OCI-LY3 (cell line): ENCODE measurements around the gene CACNA1C.

Experiments
- H2AFZ ChIP-seq: fragments of 200-600, 300-600 bp; shearing (Covaris generic); 2 replicates; pipeline ENCODE4 v1.6.0; 2014; ENCODE audit warnings: antibody characterized with exemption, low read depth, low read length
- H3K27ac ChIP-seq: fragments of 200-600, 300-600 bp; sonication (generic); 2 replicates; pipeline ENCODE4 v1.5.1; 2014; ENCODE audit warnings: mild to moderate bottlenecking, low read length, moderate library complexity, mixed read lengths
- H3K27me3 ChIP-seq: fragments of 200-600, 300-600 bp; sonication (generic); 2 replicates; pipeline ENCODE4 v1.6.1; 2014; ENCODE audit warnings: low read depth, low read length, mixed read lengths
- H3K36me3 ChIP-seq: fragments of 200-600, 300-600 bp; sonication (generic); replicated peaks from 2 replicates; pipeline ENCODE3; 2014; ENCODE audit warnings: low read depth, low read length, mixed read lengths
- H3K4me1 ChIP-seq: fragments of 300-600, 200-600 bp; sonication (generic); 2 replicates; pipeline ENCODE4 v1.6.1; 2014; ENCODE audit warnings: low read length, mixed read lengths
- H3K4me2 ChIP-seq: fragments of 200-600, 300-600 bp; sonication (generic); 2 replicates; pipeline ENCODE4 v1.6.1; 2014; ENCODE audit warnings: low read length, mixed read lengths
- H3K4me3 ChIP-seq: fragments of 300-600, 200-600 bp; sonication (generic); 2 replicates; pipeline ENCODE4 v1.5.1; 2014; ENCODE audit warnings: antibody characterized with exemption, mild to moderate bottlenecking, low read length, moderate library complexity
- H3K79me2 ChIP-seq: fragments of 300-600, 200-600 bp; shearing (Covaris generic); 2 replicates; pipeline ENCODE4 v1.6.1; 2014; ENCODE audit warnings: mild to moderate bottlenecking, low read length, mixed read lengths
- H3K9ac ChIP-seq: fragments of 300-600, 200-600 bp; shearing (Covaris generic); 2 replicates; pipeline ENCODE4 v1.6.0; 2014; ENCODE audit warnings: mild to moderate bottlenecking, low read length, moderate library complexity
- H3K9me3 ChIP-seq: fragments of 200-600, 300-600 bp; shearing (Covaris generic); 2 replicates; pipeline ENCODE4 v1.6.1; 2014; ENCODE audit warnings: low read length, mixed read lengths; ENCODE audit not compliant: insufficient read depth
- H4K20me1 ChIP-seq: fragments of 200-600, 300-600 bp; sonication (generic); 2 replicates; pipeline ENCODE4 v1.6.1; 2016; ENCODE audit warnings: low read length, mixed read lengths; ENCODE audit not compliant: insufficient read depth
- CTCF ChIP-seq: fragments of 200-600, 300-600 bp; sonication (generic); IDR thresholded peaks from 2 replicates; pipeline ENCODE4 v1.5.1; 2014; ENCODE audit warnings: antibody characterized with exemption, low read length, low read depth
- EZH2phosphoT487 ChIP-seq: fragments of 200-600 bp; shearing (Covaris generic); IDR thresholded peaks from 2 replicates; pipeline ENCODE4 v1.6.1; 2018; ENCODE audit warnings: antibody characterized with exemption, mixed run types, low read depth

The CACNA1C gene

DNA sequence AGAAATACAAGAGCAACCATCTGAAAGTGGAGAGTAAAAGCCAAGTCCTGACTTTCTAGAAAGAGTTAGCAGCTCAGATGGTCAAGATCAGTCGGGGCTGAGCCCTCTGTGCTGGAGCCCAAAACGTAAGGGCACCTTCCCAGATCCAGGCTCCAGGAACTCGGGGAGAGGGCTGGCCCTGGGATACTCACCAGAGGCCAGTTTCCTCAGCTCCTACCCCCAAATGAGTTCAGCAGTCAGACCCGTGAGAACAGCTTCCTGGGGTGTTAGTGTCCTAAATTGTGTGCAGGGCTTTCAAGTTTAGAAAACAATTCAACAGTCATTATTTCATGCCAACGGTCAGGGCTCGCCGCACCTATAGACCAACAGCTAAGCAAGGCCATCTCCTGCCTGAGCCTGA, 594.4 kb downstream of the CACNA1C start:
- Histone ChIP-seq H3K27ac (no peak overlapping the region), H3K4me3 (no peak overlapping the region), H3K9me3 (no peaks in the 10 kb centered on the region), H3K9ac (no peak overlapping the region), H4K20me1 (no peaks in the 10 kb centered on the region), H3K27me3 (peaks cover 51% of the 10 kb centered on the region), H3K4me2 (no peak overlapping the region), H3K79me2 (no peaks in the 10 kb centered on the region), H3K36me3 (no peaks in the 10 kb centered on the region), H3K4me1 (no peaks in the 10 kb centered on the region), H2AFZ (no peak overlapping the region)
- TF ChIP-seq CTCF: no peak
- TF ChIP-seq EZH2phosphoT487: no peak

DNA sequence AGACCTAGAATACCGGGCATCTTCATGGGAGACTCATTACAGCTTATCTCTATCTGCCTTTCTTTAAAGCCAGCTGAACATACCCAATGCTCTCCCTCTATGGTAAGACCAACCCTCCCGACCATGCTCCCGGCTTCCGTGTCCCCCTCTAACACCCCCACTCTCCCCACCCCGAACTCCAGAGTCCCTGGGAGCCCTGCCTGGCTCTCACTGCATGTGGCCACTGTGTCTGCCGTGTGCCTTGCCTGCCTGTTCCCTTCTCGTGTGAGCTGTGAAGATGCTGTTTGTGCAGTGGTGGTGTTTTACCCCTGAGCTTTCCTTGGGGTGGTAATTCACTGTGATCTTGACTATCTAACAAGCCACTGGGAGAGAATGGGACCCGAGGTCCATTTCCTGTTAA, 595.6 kb downstream of the CACNA1C start:
- Histone ChIP-seq H3K27me3 (peaks cover 40% of the 10 kb centered on the region), H3K4me2 (no peak overlapping the region), H3K36me3 (no peaks in the 10 kb centered on the region), H3K79me2 (no peaks in the 10 kb centered on the region), H2AFZ (no peak overlapping the region), H3K4me3 (no peak overlapping the region), H4K20me1 (no peaks in the 10 kb centered on the region), H3K4me1 (no peaks in the 10 kb centered on the region), H3K9me3 (no peaks in the 10 kb centered on the region), H3K27ac (no peak overlapping the region), H3K9ac (no peak overlapping the region)
- TF ChIP-seq EZH2phosphoT487 (no peak), CTCF (no peak)

DNA sequence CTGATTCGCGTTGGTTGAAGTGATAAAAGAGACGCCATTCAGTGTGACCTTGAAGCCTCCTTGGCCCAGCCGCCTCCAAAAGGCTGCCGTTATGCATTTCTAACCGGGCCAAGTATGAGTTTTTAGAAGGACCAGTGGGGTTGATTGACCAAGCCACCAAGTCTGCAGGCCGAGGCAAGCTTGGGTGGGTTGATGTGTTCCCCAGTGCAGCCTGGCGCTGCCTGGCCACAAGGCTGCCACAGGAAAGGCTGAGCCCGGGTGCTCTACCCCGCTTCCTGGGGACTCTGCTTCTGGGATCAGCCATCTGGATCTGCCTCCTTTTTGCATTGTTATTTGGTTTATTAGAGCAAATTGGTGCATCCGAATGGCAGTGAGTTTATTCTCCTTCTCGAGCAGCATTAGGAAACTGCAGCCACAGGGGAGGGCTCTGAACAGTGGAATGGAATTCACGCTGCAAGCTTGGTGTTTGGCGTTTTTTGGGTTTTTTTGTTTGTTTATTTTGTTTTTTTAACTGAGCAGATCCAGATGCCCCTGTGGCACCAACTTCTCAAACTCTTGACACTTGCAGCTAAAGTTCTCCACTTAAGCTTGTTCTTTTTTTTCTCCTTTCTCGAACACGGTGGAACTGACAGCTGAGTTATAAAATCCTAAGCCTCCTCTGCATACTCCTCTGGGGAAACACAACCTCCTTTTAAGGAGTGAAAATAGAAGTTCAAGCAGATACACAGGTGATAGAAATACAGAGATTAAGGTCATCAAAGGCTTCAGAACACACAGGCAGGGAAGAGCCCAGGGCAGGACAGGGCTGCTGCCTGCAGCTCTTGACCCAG, 596.6 kb downstream of the CACNA1C start:
- Histone ChIP-seq H3K4me1 (no peaks in the 10 kb centered on the region), H4K20me1 (no peaks in the 10 kb centered on the region), H2AFZ (no peak overlapping the region), H3K27ac (no peak overlapping the region), H3K36me3 (no peaks in the 10 kb centered on the region), H3K79me2 (no peaks in the 10 kb centered on the region), H3K9me3 (no peaks in the 10 kb centered on the region), H3K4me3 (no peak overlapping the region), H3K9ac (no peak overlapping the region), H3K4me2 (no peak overlapping the region), H3K27me3 (peaks cover 32% of the 10 kb centered on the region)
- TF ChIP-seq CTCF (no peak), EZH2phosphoT487 (no peak)

DNA sequence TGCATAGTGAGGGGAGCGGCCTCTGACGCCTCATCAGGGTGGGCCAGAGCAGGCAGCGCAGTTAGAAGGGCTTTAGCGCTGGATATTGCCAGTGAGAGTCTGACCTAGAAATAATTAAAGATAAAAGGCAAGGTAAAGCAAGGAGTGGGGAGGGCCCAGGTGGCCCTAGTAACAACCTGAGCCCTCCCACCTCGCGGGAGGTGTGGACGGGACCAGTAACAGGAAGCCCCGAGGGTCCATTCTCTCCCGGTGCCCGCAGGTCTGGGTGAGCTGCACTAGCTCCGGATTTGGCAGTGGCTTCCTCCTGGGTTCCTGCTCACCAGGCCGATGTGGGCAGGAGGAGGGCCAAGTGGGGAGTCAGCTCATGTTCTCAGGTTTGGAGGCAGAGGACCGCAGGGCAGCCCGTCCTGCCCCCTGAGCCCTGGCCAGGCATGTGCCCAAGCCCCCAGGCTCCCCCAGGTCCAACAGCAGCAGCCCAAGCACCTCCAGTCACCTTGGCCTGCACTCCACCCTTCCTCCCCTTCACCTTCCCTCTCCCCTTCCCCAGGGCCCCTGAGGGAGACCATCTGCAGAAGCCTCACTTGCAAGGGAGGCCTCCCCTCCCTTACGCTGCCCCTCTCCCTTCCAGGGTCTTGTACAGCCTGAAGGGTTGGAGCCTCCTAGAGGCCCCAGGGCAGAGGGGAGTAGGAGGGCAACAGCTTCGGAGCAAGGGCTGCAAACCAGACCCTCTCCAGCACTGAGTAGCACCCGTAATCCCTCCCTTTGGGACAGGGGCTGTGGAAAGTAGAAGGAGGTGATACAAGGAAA, 597.7 kb downstream of the CACNA1C start:
- no peak overlapping the region for H3K4me2 ChIP-seq
- TF ChIP-seq CTCF (no peak), EZH2phosphoT487 (no peak)
- no peaks in the 10 kb centered on the region for H3K36me3 ChIP-seq
- H3K9ac ChIP-seq: no peak overlapping the region
- H2AFZ ChIP-seq: no peak overlapping the region
- H4K20me1 ChIP-seq: no peaks in the 10 kb centered on the region
- H3K4me1 ChIP-seq: no peaks in the 10 kb centered on the region
- H3K79me2 ChIP-seq: no peaks in the 10 kb centered on the region
- no peak overlapping the region for H3K27ac ChIP-seq
- H3K27me3 ChIP-seq: peaks cover 22% of the 10 kb centered on the region
- H3K9me3 ChIP-seq: no peaks in the 10 kb centered on the region
- no peak overlapping the region for H3K4me3 ChIP-seq
